GM18498 (cell line): ENCODE measurements around the gene DARS2.
"Not testable (repeated sequence)": the region's sequence is repeated elsewhere in the genome, so short reads cannot be mapped to it uniquely, and the experiment has no call there.

ENCODE experiments used
- ATAC-seq: cut with Tn5 transposase; IDR thresholded peaks from one replicate; pipeline ENCODE4 v1.9.1; 2021; ENCODE audit warnings: mild to moderate bottlenecking, moderate library complexity; ENCODE audit not compliant: unreplicated experiment

DARS2 gene, protein sequence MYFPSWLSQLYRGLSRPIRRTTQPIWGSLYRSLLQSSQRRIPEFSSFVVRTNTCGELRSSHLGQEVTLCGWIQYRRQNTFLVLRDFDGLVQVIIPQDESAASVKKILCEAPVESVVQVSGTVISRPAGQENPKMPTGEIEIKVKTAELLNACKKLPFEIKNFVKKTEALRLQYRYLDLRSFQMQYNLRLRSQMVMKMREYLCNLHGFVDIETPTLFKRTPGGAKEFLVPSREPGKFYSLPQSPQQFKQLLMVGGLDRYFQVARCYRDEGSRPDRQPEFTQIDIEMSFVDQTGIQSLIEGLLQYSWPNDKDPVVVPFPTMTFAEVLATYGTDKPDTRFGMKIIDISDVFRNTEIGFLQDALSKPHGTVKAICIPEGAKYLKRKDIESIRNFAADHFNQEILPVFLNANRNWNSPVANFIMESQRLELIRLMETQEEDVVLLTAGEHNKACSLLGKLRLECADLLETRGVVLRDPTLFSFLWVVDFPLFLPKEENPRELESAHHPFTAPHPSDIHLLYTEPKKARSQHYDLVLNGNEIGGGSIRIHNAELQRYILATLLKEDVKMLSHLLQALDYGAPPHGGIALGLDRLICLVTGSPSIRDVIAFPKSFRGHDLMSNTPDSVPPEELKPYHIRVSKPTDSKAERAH

DNA sequence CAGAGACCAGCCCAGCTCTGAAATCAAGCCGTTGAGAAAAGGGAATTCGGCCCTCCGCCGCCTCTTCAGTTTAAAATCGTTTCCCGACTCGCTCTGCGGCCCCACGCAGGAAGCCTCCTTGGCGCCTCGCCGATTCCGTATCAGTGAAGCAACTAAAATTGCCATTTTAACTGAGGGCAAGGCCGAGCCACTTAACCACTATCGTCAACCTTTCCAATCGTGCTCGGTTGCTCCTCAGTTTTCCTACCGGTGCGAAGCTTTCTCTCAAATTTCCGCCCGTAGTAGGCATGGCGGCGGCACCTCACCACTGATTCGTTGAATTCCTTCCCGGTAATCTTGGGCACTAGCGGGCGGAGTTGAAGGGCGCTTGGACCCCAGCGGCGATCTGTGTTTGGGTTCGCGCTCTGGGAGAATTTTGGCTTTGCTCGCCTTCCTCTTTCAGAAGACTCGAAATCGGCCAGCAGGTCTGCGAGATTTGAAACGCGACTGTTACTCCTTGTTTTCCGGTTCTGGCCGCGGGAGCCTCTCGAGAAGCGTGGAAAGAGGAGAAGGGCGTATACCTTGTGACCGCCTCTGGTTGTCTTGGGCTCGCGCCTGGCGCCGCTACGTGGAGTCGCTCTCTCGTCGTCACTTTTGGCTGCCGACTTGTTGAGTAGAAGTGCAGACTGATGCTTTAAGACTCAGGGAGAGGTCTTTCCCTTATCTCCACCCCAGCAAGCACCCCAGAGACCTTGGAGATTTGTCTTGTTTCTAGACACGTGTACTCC lies at the start of gene DARS2, which contains the start of gene CENPL:
Gene DARS2 (plus strand): TSS at position 359 of the 767 bp plus-strand sequence. CDS start 557 bp downstream, outside the sequence.
Gene CENPL (minus strand): TSS at position 569 of the 767 bp plus-strand sequence. CDS start 13,584 bp downstream, outside the sequence.
- peak; percentile 83 for ATAC-seq

DNA sequence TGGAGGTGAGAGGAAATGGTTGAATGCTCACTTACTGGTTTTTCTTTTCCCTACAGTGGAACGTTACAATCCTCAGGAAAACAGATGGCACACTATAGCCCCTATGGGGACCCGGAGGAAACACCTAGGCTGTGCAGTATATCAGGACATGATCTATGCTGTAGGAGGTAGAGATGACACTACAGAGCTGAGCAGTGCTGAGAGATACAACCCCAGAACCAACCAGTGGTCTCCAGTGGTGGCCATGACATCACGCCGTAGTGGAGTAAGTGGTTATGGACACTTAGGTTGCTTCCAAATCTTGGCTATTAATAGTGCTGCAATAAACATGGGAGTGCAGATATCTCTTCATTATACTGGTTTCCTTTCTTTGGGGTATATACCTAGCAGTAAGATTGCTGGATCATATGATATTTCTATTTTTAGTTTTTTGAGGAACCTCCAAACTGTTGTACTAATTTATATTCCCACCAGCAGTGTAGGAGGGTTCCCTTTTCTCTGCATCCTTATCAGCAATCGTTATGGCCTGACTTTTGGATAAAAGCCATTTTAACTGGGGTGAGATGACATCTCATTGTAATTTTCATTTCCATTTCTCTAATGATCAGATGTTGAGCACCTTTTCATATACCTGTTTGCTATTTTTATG lies 48.8 kb upstream of the DARS2 start:
- ATAC-seq = no peak

DNA sequence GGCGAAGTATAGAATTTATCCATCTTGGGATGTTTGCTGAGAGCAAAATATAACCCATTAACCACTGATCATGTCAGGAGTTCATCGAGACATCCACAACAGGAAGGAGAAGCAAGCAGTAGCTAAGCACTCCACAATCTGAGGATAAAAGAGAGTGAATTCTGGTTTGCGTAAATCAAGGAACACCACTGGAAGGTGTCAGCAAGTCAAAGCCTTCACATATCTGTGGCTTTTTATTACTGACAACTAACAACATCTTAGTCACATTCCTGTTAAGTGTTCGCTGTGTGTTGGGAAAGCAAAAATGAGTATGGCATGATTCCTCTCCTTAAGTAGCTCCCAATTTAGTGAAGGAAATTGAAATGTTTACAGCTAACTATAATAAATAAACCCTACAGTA lies 44.5 kb upstream of the DARS2 start:
- ATAC-seq = no peak

DNA sequence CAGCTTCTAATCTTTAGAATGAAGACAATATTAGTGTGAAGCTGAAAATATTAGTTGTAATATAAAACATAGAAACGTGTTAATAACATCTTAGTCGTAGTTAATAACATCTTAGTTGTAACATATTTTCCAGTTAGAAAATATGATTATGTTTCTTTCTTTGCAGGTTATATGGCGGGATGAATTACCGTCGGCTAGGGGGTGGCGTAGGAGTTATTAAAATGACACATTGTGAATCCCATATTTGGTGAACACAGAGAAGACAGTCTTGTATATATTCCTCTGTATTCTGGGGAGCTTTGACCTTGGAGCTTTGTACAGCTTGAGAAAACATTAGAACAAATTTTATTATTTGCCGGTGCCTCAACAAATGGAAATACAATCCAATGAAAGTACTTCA lies 39.5 kb upstream of the DARS2 start:
- no peak for ATAC-seq

DNA sequence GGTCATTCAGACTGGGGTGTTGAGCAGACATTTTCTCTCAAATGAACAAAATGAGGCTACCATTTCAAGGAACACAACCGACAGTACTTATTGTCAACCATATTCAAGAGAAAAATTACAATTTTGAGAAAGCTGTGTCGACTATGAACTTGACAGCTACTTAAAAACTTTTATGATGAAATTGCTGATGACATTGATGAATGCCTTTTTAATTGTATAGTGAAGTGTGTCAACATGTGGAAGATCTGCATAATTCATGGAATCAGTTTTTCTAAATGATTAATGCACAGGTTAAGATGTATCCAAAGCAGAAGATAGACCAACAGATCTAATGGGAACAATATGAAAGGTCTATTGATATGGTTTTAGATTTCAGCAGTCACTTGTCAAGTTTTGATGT lies 34.6 kb upstream of the DARS2 start:
- ATAC-seq = no peak

DNA sequence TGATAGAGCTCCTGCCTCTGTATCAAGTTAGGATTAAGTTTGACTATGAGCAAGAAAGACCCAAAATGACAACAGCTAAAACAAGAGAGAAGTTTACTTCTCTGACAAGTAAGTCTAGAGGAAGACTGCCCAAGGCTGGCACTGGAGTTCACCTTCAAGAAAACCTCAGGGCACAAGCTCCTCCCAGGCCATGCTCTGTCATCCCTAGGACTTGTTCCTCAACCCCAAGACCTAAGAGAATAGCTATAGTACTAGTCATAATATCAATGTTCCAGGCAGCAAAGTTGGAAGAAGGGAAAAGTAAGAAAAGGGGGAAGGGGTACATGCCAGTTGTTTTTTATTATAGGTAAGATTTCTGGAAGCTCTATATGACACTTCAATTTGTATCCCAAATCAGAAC lies 26.4 kb upstream of the DARS2 start:
- no peak for ATAC-seq

DNA sequence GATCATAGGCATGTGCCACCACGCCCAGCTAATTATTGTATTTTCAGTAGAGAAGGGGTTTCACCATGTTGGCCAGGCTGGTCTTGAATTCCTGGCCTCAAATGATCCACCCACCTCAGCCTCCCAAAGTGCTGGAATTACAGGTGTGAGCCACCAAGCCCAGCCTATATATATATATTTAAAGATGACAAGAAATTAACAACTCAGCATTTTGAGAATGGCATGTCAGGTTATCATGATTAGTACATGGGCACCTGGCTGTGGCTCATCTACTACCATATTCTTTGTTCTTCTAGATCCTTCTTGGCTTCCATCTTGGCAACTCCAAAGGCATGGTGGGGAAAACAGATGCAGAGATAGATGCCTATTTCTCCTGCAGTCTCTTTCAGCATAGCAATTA lies 24.5 kb upstream of the DARS2 start:
- ATAC-seq = not testable (repeated sequence)

DNA sequence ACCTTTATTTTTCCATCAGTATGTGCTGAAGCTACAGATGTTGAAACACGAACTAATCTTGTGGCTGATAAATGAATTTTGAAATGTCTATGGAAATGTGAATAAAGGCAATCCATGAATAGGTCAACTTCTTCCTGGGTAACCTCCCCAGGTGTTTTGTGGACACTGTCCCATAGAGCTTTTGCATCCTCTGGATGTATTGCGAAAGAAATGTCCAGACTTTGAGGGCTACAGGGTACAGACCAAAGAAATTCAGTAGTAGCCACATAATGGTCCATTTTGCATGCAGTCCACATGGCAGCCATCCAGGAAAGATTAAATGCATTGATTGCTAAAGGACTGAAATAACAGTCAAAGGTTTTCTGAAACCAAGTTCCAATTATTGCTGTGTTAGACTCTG lies 21.5 kb upstream of the DARS2 start:
- no peak for ATAC-seq

DNA sequence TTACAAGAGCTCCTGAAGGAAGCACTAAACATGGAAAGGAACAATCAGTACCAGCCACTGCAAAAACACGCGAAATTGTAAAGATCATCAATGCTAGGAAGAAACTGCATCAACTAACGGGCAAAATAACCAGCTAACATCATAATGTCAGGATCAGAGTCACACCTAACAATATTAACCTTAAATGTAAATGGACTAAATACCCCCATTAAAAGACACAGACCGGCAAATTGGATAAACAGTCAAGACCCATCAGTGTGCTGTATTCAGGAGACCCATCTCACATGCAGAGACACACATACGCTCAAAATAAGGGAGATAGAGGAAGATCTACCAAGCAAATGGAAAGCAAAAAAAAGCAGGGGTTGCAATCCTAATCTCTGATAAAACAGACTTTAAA lies 10.8 kb upstream of the DARS2 start:
- not testable (repeated sequence) for ATAC-seq

DNA sequence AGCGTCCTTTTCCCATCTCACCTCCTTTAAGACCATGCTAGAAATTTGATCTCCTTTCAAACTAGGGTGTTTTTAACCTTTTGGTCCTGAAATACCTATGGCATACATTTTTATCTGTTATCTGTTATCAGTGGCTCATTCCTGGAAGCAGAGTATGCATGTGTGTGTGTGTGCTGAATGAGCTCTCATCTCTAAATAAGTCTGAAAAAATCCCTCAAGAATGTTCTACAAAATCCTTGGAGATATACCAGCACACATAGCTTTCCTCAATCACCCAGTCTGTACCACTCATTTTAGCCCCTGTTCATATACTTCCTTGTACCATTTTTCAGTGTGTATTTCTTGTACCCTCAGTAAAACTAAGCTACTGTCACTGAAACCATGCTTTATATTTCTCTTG lies 6.0 kb upstream of the DARS2 start:
- no peak for ATAC-seq

DNA sequence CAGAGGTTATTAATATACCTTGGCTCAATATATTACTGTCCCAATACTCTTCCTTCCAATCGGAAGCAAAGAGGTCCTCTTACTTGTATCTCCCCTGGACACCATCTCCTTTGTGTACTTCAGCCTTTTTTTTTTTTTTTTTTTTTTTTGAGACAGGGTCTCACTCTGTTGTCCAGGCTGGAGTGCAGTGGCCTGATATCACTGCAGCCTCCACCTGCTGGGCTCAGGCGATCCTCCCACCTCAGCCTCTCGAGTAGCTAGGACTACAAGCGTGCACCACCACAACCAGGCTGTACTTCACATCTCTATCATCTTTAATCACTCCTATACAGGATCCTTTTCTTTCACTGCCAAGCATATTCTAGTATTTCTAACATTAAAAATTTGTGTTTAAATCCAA lies 2.8 kb upstream of the DARS2 start:
- ATAC-seq = no peak

DNA sequence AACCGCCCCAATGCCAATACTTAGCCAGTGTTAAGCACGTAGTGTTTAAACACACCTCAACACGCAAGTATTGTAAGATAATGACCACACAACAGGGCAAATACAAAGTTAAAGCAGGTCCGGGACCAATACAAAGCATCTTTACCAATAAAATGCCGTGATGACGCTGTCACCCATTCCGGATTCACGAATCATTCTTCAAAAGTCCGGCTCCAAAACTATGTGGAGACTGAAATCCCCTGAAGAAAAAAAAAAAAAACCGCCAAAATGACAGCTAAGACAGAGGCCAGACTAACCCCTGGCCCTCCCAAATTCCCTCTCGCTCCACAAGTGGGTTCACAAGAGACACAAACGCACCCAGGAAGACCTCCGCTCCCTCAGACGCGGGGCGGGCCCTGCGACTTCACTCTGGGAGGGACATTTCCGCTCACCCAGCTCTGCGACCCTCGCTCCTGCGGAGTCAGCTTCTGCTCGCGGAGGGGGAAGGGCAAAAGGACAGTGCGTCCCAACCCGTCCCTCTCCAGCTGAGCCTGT lies 625 bp upstream of the DARS2 start:
- ATAC-seq = peak; percentile 42

DNA sequence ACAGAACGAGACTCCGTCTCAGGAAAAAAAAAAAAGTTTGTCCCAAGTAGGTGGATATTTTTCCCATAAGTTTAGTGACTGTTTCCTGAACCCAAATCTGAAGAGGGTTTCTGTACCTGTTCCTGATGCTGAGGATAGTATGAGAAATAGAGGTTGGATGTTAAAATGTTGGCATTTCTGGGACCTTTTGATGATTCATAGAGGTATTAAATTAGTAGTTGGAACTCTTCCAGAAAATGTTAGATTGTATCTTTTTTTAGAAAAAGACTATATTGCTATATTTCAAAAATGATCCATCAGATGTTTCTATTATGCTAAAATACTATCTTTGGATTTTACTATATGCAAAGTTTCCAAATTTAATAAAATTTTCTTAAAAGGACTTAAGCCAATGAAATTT lies 3.1 kb downstream of the DARS2 start:
- ATAC-seq = no peak

DNA sequence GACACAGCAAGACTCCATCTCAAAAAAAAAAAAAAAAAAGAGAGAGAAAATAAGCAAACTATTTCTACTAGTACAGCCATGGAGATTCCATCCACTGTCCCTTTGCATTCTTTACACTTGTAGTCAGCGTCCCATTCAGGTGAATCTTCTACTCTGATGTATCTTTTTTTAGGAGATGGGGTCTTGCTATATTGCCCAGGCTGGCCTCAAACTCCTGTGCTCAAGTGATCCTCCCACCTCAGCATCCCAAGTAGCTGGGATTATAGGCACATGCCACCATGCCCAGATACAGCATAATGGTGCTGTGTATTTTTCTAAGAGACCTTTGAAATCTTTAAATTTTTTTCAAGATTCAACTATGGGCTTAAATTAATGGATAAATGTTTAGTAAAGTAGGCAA lies 8.3 kb downstream of the DARS2 start:
- no peak for ATAC-seq

DNA sequence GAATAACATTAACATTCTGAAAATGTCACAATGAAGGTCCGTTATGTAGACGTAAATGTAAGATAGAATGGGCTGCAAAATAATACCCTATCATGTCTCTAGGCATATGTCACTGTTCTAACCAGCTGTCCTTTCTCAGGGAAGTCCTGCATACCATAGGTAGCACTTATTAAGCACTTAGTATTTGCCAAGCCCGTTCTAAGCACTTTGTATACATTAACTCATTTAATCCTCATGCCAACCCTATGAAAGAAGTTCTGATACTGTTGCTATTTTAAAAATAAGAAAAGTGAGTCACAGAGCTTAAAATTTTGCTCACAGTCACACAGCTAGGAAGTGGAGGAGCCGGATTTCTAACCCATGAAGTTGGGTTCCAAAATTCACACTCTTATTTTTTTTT lies 27.6 kb downstream of the DARS2 start:
- ATAC-seq = no peak

DNA sequence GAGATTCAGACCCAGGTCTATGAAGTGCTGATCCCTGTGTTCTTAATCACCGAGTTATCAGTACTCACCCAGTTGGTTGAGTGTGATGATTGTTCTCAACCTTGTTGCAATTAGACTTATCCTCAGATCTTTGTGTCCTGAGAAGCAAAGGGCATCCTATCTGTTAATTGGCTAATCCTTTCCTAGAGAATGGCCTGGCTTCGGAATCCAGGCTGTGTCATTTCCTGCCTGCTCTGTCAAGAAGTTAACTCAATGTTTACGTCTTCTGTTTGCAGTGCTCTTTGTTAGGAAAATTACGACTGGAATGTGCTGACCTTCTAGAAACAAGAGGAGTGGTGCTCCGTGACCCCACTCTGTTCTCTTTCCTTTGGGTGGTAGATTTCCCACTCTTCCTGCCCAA lies 28.6 kb downstream of the DARS2 start:
- no peak for ATAC-seq

DNA sequence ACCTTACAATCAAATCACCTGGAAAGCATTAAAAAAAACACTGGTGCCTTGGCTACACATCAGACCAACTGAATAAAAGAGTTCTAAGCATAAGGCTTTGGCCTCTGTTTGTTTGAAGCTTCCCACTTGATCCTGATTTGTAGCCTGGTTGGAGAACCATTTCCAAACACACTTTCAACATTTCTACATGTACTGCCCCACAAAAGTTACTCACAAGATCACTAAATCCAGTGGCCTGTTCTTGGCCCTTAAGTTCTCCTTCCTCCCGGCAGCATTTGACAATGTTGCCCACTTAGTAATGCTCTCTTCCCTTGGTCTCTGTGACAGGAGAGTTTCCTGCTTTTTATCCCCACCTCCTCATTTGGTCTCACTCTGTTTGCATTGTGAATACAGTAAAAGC lies 31.5 kb downstream of the DARS2 start:
- no peak for ATAC-seq

DNA sequence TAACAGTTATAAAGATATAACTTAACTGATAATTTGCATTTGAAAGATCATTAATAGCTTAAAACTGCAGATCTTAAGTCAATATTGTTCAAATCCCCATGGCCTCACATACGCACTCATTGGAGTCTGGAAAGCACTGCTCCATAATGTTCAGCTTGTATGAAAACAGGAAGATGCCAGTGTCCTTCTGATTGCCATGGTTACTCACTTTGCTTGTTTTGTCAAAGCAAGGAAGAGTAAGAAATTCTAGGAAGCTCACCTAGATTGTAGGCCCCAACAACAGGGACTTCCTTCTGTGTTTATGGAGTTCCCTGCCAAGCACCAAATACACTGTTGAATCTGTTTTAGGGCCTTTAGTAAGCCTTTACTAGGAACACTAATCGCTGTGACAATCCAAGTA lies 32.4 kb downstream of the DARS2 start:
- ATAC-seq = no peak

DNA sequence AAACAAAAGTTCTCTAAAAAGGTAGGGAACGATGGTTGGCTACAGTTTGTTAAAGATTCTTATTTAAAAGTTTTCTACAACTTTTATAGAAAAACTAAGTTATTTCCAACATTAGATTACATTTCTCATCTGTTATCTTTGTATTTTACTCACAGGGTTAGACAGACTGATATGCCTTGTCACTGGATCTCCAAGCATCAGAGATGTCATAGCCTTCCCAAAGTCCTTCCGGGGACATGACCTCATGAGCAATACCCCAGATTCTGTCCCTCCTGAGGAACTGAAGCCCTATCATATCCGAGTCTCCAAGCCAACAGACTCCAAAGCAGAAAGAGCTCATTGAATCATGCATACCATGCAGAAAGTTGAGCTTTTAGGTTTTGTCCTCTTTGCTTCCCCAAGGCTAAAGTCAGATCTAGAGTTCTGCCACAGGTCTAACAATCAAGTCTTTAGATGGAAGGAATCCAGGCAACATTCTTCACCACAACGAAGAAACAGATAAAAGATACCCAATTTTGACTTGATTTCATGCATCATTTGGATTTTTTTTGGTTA lies 33.0 kb downstream of the DARS2 start:
- no peak for ATAC-seq

DNA sequence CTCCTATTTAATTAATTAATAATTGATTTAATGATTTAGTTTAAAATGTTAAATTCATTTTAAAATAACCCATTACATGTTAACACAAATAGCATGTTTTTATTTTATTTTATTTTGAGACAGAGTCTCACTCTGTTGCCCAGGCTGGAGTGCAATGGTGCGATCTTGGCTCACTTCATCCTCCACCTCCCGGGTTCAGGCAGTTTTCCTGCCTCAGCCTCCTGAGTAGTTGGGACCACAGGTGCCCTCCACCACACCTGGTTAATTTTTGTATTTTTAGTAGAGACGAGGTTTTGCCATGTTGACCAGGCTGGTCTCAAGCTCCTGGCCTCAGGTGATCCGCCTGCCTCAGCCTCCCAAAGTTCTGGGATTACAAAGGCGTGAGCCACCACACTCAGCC lies 35.1 kb downstream of the DARS2 start:
- not testable (repeated sequence) for ATAC-seq

DNA sequence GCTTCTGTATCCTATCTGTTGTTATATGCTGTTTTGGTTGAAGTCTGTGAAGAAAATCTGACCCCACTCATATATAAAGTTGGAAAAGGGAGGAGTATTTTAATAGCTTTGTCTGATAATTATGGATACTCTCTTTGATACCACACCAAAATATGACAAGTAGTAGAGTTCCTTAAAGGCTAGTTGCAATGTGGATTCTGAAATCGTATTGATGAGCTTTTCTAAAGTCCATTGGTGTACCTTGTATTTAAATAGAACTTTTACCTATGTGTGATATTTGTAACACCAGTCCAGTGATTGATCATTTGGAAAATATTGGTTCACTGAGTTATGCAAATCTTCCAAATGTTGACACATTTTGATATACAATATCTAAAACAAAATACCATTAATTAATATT lies 35.6 kb downstream of the DARS2 start:
- no peak for ATAC-seq
